Duodenal mucosa (tissue), 2 donors: ENCODE measurements around the gene CYP2E1.

ENCODE experiments used
- H3K27ac ChIP-seq: one replicate; pipeline ENCODE4 v1.7.0; 2013; ENCODE audit warnings: low read depth, low read length
- H3K27me3 ChIP-seq, 2 donors: one replicate each; pipeline ENCODE4 v1.7.0; 2013; ENCODE audit warnings: low read length in 2 of 2, control low read depth in 1 of 2; ENCODE audit not compliant: insufficient read depth in 2 of 2, control insufficient read depth in 1 of 2
- H3K36me3 ChIP-seq, 2 donors: one replicate each; pipeline ENCODE4 v1.7.0; 2013; ENCODE audit warnings: low read length in 2 of 2, control low read depth in 1 of 2; ENCODE audit not compliant: insufficient read depth in 2 of 2, control insufficient read depth in 1 of 2
- H3K4me1 ChIP-seq, 2 donors: one replicate each; pipeline ENCODE4 v1.7.0; 2013; ENCODE audit warnings: low read length in 2 of 2, control low read depth in 1 of 2; ENCODE audit not compliant: insufficient read depth in 2 of 2, control insufficient read depth in 1 of 2
- H3K4me3 ChIP-seq, 2 donors: one replicate each; pipeline ENCODE4 v1.7.0; 2013; ENCODE audit warnings: low read length in 2 of 2, low read depth in 1 of 2
- H3K9ac ChIP-seq, 2 donors: one replicate each; pipeline ENCODE4 v1.7.0; 2013; ENCODE audit warnings: low read length in 2 of 2, low read depth in 1 of 2
- H3K9me3 ChIP-seq, 2 donors: one replicate each; pipeline ENCODE4 v1.7.0; 2013; ENCODE audit warnings: low read length in 2 of 2, control low read depth in 1 of 2; ENCODE audit not compliant: control insufficient read depth in 1 of 2

The CYP2E1 gene

GRCh38 chr10:133527771-133528271 lies 658 bp downstream of the CYP2E1 start:
- Histone ChIP-seq H3K27ac (no peak overlapping the region), H3K9me3 (no peaks in the 10 kb centered on the region), H3K4me1 (no peaks in the 10 kb centered on the region), H3K4me3 (no peak overlapping the region), H3K9ac (no peak overlapping the region), H3K27me3 (peaks cover 27 to 47% of the 10 kb centered on the region in 2 donors), H3K36me3 (no peaks in the 10 kb centered on the region)

- peaks cover 27 to 48% of the 10 kb centered on the region in 2 donors for H3K27me3 ChIP-seq
- H3K9me3 ChIP-seq = no peaks in the 10 kb centered on the region
- peak overlapping the region in 1 of 2 donors; percentile 32 for H3K4me3 ChIP-seq
- H3K36me3 ChIP-seq = no peaks in the 10 kb centered on the region
- H3K27ac ChIP-seq = no peak overlapping the region
- no peak overlapping the region for H3K9ac ChIP-seq
- H3K4me1 ChIP-seq = no peaks in the 10 kb centered on the region
These were observed 1.2 kb downstream of the CYP2E1 start for GRCh38 chr10:133528296-133528844.

- H3K27me3 ChIP-seq = peaks cover 27 to 50% of the 10 kb centered on the region in 2 donors
- no peak overlapping the region for H3K9ac ChIP-seq
- no peak overlapping the region for H3K27ac ChIP-seq
- no peaks in the 10 kb centered on the region for H3K4me1 ChIP-seq
- no peaks in the 10 kb centered on the region for H3K36me3 ChIP-seq
- no peaks in the 10 kb centered on the region for H3K9me3 ChIP-seq
- H3K4me3 ChIP-seq = peak overlapping the region; percentile 32 to 50
These were observed 1.8 kb downstream of the CYP2E1 start for GRCh38 chr10:133528845-133529575.

- Histone ChIP-seq H3K27me3 (peaks cover 27 to 50% of the 10 kb centered on the region in 2 donors), H3K27ac (no peak overlapping the region), H3K36me3 (no peaks in the 10 kb centered on the region), H3K4me3 (peak overlapping the region in 1 of 2 donors; percentile 50), H3K9me3 (no peaks in the 10 kb centered on the region), H3K4me1 (no peaks in the 10 kb centered on the region), H3K9ac (no peak overlapping the region)
These were observed 2.4 kb downstream of the CYP2E1 start for GRCh38 chr10:133529576-133529946.

GRCh38 chr10:133530506-133530905 lies 3.3 kb downstream of the CYP2E1 start:
- no peak overlapping the region for H3K4me3 ChIP-seq
- H3K9ac ChIP-seq = no peak overlapping the region
- H3K27ac ChIP-seq = no peak overlapping the region
- peaks cover 27 to 50% of the 10 kb centered on the region in 2 donors for H3K27me3 ChIP-seq
- no peaks in the 10 kb centered on the region for H3K9me3 ChIP-seq
- H3K36me3 ChIP-seq = no peaks in the 10 kb centered on the region
- H3K4me1 ChIP-seq = no peaks in the 10 kb centered on the region

- Histone ChIP-seq H3K4me1 (no peaks in the 10 kb centered on the region), H3K9ac (no peak overlapping the region), H3K4me3 (no peak overlapping the region), H3K27ac (no peak overlapping the region), H3K27me3 (peaks cover 17 to 36% of the 10 kb centered on the region in 2 donors), H3K36me3 (no peaks in the 10 kb centered on the region), H3K9me3 (no peaks in the 10 kb centered on the region)
These were observed 5.7 kb downstream of the CYP2E1 start for GRCh38 chr10:133532871-133533270.

GRCh38 chr10:133534417-133534816 lies 7.3 kb downstream of the CYP2E1 start:
- Histone ChIP-seq H3K9ac (no peak overlapping the region), H3K27ac (no peak overlapping the region), H3K36me3 (no peaks in the 10 kb centered on the region), H3K4me3 (no peak overlapping the region), H3K27me3 (peaks cover 6 to 22% of the 10 kb centered on the region in 2 donors), H3K9me3 (no peaks in the 10 kb centered on the region), H3K4me1 (no peaks in the 10 kb centered on the region)

GRCh38 chr10:133536198-133536597 lies 9.0 kb downstream of the CYP2E1 start:
- Histone ChIP-seq H3K4me1 (no peaks in the 10 kb centered on the region), H3K27ac (no peak overlapping the region), H3K9me3 (no peaks in the 10 kb centered on the region), H3K27me3 (peaks cover 0 to 7% of the 10 kb centered on the region in 2 donors), H3K4me3 (no peak overlapping the region), H3K36me3 (no peaks in the 10 kb centered on the region), H3K9ac (no peak overlapping the region)

- Histone ChIP-seq H3K9ac (no peak overlapping the region), H3K4me3 (no peak overlapping the region), H3K27me3 (peaks cover 0 to 3% of the 10 kb centered on the region in 2 donors), H3K27ac (no peak overlapping the region), H3K4me1 (no peaks in the 10 kb centered on the region), H3K9me3 (no peaks in the 10 kb centered on the region), H3K36me3 (no peaks in the 10 kb centered on the region)
These were observed 10.7 kb downstream of the CYP2E1 start for GRCh38 chr10:133537546-133538545.
